Right lobe of liver (tissue), 6 donors: ENCODE data around the gene SLC25A27. TPM values are rescaled to one million over a fixed set of nuclear protein-coding genes. Genes with fewer than 3 reads are reported as not detected.

Source experiments
- ATAC-seq, 4 donors: fragments of 200-7000 bp; cut with Tn5 transposase; one replicate each; pipeline ENCODE4 v1.9.1; 2020; ENCODE audit warnings: mild to moderate bottlenecking in 4 of 4, moderate library complexity in 4 of 4
- DNase-seq, 3 donors: peaks; one replicate each; pipeline ENCODE4 v3.0.0-alpha.2; 2020
- H3K27ac ChIP-seq, 3 donors: fragments of 200-600 bp; one replicate each; pipeline ENCODE4 v1.8.0; 2022
- H3K27me3 ChIP-seq, 2 donors: fragments of 200-600 bp; one replicate each; pipeline ENCODE4 v1.8.0; 2022
- H3K36me3 ChIP-seq, 4 donors: fragments of 200-600 bp; sonication (generic) in 1 of 4; one replicate each; pipeline versions ENCODE4 v1.5.1 to v1.8.0; 2017 to 2022; ENCODE audit warnings: control low read depth in 1 of 4
- H3K4me1 ChIP-seq, 4 donors: fragments of 200-600 bp; sonication (generic) in 1 of 4; one replicate each; pipeline versions ENCODE4 v1.5.1 to v1.8.0; 2017 to 2022; ENCODE audit warnings: control low read depth in 1 of 4
- H3K4me3 ChIP-seq, 3 donors: fragments of 200-600 bp; one replicate each; pipeline ENCODE4 v1.8.0; 2022
- H3K9me3 ChIP-seq, 4 donors: fragments of 200-600 bp; sonication (generic) in 1 of 4; one replicate each; pipeline versions ENCODE4 v1.5.1 to v1.8.0; 2017 to 2022; ENCODE audit warnings: control low read depth in 1 of 4
- CTCF ChIP-seq, 4 donors: fragments of 200-600 bp in 3 of 4; fragments of 450-650 bp in 1 of 4; IDR thresholded peaks; one replicate each; pipeline versions ENCODE4 v1.5.1 to v1.8.0; 2016 to 2022; ENCODE audit warnings: antibody characterized with exemption in 4 of 4, mild to moderate bottlenecking in 2 of 4
- POLR2A ChIP-seq: fragments of 450-650 bp; IDR thresholded peaks from one replicate; pipeline ENCODE4 v1.6.1; 2017; ENCODE audit warnings: antibody characterized with exemption, mild to moderate bottlenecking
- WGBS: methylation state at CpG from one replicate; pipeline ENCODE4 v1.1.6; 2018; ENCODE audit warnings: low coverage, low lambda C conversion rate; ENCODE audit not compliant: insufficient coverage; ENCODE audit errors: missing lambda C conversion rate; 5-methylcytosine and 5-hydroxymethylcytosine counted together
- intact Hi-C, 2 donors: fragments of 100-400 bp; cut with DNase I; formaldehyde crosslinking; loops; one replicate each; pipeline versions ENCODE4 v1.11.2 to v1.14.1; 2022
- total RNA-seq, 6 experiments: library from RNA; depleted of rRNA in 2 of 6; stranded (reverse); fragments of >200 nt in 2 of 6; fragmentation: NEBNext Ultra II Directional in 3 of 6; extraction: Animal tissue kit (Norgen Biotek cat#: 25700) in 3 of 6; gene quantifications; one replicate each; pipeline versions ENCODE4 v1.1.0 to v1.2.4, GENCODE V29; 2016 to 2023
- donor health status: DM: no; HTN: yes; CAD: no.
- donor health status: DM: no; HTN: no; CAD: no.
- donor health status: DM: no; HTN: no; CAD: no.
- donor health status: DM: no; HTN: yes; CAD: no.
- donor health status: DM: no; HTN: yes; CAD: no.

The SLC25A27 gene
- total RNA-seq, 6 experiments from 2014 or later = 8.8 to 21.0 (median 14.2) TPM

DNA sequence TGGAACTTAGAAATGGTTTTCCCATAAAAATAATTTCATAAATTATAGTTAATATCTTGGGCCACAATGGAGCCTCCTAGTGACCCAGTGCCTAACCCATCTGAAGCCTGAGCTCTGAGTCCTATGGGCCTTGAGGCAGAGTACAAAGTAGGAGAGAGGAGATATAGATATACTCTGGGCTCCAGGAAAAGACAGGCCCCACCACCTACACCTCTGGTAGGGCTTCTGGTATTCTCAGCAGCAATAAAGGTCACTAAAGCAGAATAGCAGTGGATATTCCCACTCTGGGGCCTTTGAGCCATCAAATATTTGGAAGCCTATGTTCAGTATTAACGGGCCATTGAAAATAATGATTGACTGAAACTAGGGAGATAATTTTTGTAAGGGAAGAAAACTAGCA, 24.3 kb upstream of the SLC25A27 start:
- ATAC-seq (peak in 1 of 4 donors; percentile 11), DNase-seq (no peak)
- Histone ChIP-seq H3K27ac (no peak overlapping the region), H3K9me3 (no peaks in the 10 kb centered on the region), H3K36me3 (no peaks in the 10 kb centered on the region), H3K4me1 (peaks cover 0 to 5% (median 0%) of the 10 kb centered on the region in 4 donors), H3K4me3 (no peak overlapping the region), H3K27me3 (no peaks in the 10 kb centered on the region)
- intact Hi-C loops = loop anchor here (10.0 kb wide), 1 partner anchor 214 kb away; no protein-coding TSS in a partner anchor
- 67% methylated on average over 1 of the region's 1 CpG for WGBS
- TF ChIP-seq CTCF (IDR thresholded peaks at IDR 0.05) = no peak
- TF ChIP-seq POLR2A = no peak

DNA sequence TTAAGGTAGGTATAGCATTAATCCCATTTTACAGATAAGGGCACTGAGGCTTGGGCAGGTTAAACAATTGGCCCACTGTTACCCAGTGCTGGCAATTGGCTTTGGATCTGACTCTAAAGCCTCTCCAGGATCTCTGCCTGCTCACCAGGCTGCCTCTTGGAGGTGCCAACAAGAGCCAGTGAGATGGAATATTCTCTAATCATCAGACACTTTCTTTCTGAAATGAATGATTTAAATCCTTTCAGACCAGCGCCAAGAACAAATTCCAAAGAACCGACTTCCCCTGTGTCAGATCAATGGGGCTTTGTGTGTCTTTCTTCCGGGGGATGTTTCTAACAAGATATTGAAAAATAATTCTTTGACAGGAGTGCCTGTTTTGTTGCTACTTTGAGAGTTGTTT, 23.8 kb upstream of the SLC25A27 start:
- TF ChIP-seq POLR2A (no peak), CTCF (IDR thresholded peaks at IDR 0.05) (no peak)
- Histone ChIP-seq H3K27ac (no peak overlapping the region), H3K36me3 (no peaks in the 10 kb centered on the region), H3K4me1 (peaks cover 0 to 5% (median 0%) of the 10 kb centered on the region in 4 donors), H3K9me3 (no peaks in the 10 kb centered on the region), H3K27me3 (no peaks in the 10 kb centered on the region), H3K4me3 (no peak overlapping the region)
- no peak for ATAC-seq
- intact Hi-C loops = loop anchor here (10.0 kb wide), 1 partner anchor 214 kb away; no protein-coding TSS in a partner anchor
- 58% methylated on average over 3 of the region's 3 CpGs for WGBS
- no peak for DNase-seq

- Histone ChIP-seq H3K27ac (no peak overlapping the region), H3K4me1 (peaks cover 0 to 5% (median 0%) of the 10 kb centered on the region in 4 donors), H3K9me3 (no peaks in the 10 kb centered on the region), H3K4me3 (no peak overlapping the region), H3K27me3 (no peaks in the 10 kb centered on the region), H3K36me3 (no peaks in the 10 kb centered on the region)
- 92% methylated on average over 7 of the region's 7 CpGs for WGBS
- ATAC-seq (no peak), DNase-seq (no peak)
- TF ChIP-seq CTCF (IDR thresholded peaks at IDR 0.05) (no peak), POLR2A (no peak)
- intact Hi-C loops = loop anchor here (10.0 kb wide), 1 partner anchor 215 kb away; no protein-coding TSS in a partner anchor
Measured at GRCh38 chr6:46629691-46630090, 23.1 kb upstream of the SLC25A27 start.

DNA sequence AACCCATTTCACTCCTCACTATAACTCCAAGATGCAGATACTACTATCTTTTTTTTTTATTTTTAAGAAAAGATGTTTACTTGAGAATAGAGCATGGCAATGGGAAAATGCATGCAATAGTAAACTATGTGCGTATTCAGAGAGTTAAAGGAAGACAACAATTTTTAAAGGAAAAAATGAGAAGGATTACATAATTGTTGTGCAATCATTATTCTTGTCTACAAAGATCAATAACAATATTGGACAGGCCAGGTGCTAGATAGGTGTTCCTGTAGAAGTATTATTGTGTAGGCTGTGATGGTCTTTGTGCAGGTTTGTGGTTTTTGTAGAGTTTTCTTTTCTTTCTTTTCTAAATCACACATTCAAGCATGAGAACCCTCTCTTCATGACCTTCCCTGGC, 20.7 kb upstream of the SLC25A27 start:
- TF ChIP-seq POLR2A (no peak), CTCF (IDR thresholded peaks at IDR 0.05) (no peak)
- no peak overlapping the region for H3K4me3 ChIP-seq
- DNase-seq (no peak), ATAC-seq (no peak)
- no peaks in the 10 kb centered on the region for H3K36me3 ChIP-seq
- H3K9me3 ChIP-seq = no peaks in the 10 kb centered on the region
- H3K27ac ChIP-seq = no peak overlapping the region
- 79% methylated on average over 1 of the region's 1 CpG for WGBS
- no peaks in the 10 kb centered on the region for H3K27me3 ChIP-seq
- peaks cover 0 to 5% (median 0%) of the 10 kb centered on the region in 4 donors for H3K4me1 ChIP-seq
- intact Hi-C loops = no loop called here

- 89% methylated on average over 4 of the region's 6 CpGs for WGBS
- Histone ChIP-seq H3K27ac (no peak overlapping the region), H3K36me3 (no peaks in the 10 kb centered on the region), H3K9me3 (no peaks in the 10 kb centered on the region), H3K4me3 (no peak overlapping the region), H3K4me1 (peaks cover 0 to 5% (median 0%) of the 10 kb centered on the region in 4 donors), H3K27me3 (no peaks in the 10 kb centered on the region)
- TF ChIP-seq POLR2A (no peak), CTCF (IDR thresholded peaks at IDR 0.05) (no peak)
- DNase-seq (no peak), ATAC-seq (no peak)
- intact Hi-C loops = no loop called here
Measured at GRCh38 chr6:46635462-46635861, 17.3 kb upstream of the SLC25A27 start.
